ENCODE measurements around the gene OTOG. TPM values are rescaled to one million over a fixed set of nuclear protein-coding genes. Genes with fewer than 3 reads are reported as not detected.

Gene OTOG
- total RNA-seq, 1 donor from 2014 or later = not detected

GRCh38 chr11:17553249-17553546 lies 6.1 kb downstream of the OTOG start:
- H3K9me3 Mint-ChIP-seq = no peaks in the 10 kb centered on the region
- no peak for TF ChIP-seq CTCF (IDR thresholded peaks at IDR 0.05)
- ATAC-seq (ENCODE audit: low read depth) (no peak), DNase-seq (no peak)
- H3K27ac Mint-ChIP-seq = no peak overlapping the region
- POLR2A ChIA-PET = no interaction called here
- intact Hi-C loops (cut with micrococcal nuclease) = no loop called here
- peaks cover 9% of the 10 kb centered on the region for H3K27me3 Mint-ChIP-seq
- H3K4me1 Mint-ChIP-seq = no peaks in the 10 kb centered on the region
- CTCF ChIA-PET = no interaction called here
- H3K4me3 Mint-ChIP-seq = no peak overlapping the region
- no peaks in the 10 kb centered on the region for H3K36me3 Mint-ChIP-seq (ENCODE audit: low read depth)

- H3K9me3 Mint-ChIP-seq = no peaks in the 10 kb centered on the region
- intact Hi-C loops (cut with micrococcal nuclease) = no loop called here
- no peak for TF ChIP-seq CTCF (IDR thresholded peaks at IDR 0.05)
- H3K27ac Mint-ChIP-seq = no peak overlapping the region
- H3K4me1 Mint-ChIP-seq = no peaks in the 10 kb centered on the region
- ChIA-PET CTCF (no interaction called here), POLR2A (no interaction called here)
- no peaks in the 10 kb centered on the region for H3K36me3 Mint-ChIP-seq (ENCODE audit: low read depth)
- DNase-seq (no peak), ATAC-seq (ENCODE audit: low read depth) (no peak)
- H3K4me3 Mint-ChIP-seq = no peak overlapping the region
- H3K27me3 Mint-ChIP-seq = peaks cover 5% of the 10 kb centered on the region
Measured at GRCh38 chr11:17554487-17554886, 7.4 kb downstream of the OTOG start.

- Mint-ChIP-seq H3K4me1 (no peaks in the 10 kb centered on the region), H3K9me3 (no peaks in the 10 kb centered on the region), H3K36me3 (ENCODE audit: low read depth) (no peaks in the 10 kb centered on the region), H3K27me3 (peaks cover 8% of the 10 kb centered on the region), H3K4me3 (no peak overlapping the region), H3K27ac (no peak overlapping the region)
- POLR2A ChIA-PET = no interaction called here
- ATAC-seq (ENCODE audit: low read depth) = no peak
- intact Hi-C loops (cut with micrococcal nuclease) = no loop called here
- no peak for TF ChIP-seq CTCF (IDR thresholded peaks at IDR 0.05)
- CTCF ChIA-PET = no interaction called here
- no peak for DNase-seq
Measured at GRCh38 chr11:17556999-17557398, 9.9 kb downstream of the OTOG start.

GRCh38 chr11:17558025-17558780 lies 11.1 kb downstream of the OTOG start:
- Mint-ChIP-seq H3K4me1 (no peaks in the 10 kb centered on the region), H3K36me3 (ENCODE audit: low read depth) (no peaks in the 10 kb centered on the region), H3K27me3 (peaks cover 8% of the 10 kb centered on the region), H3K9me3 (no peaks in the 10 kb centered on the region), H3K27ac (no peak overlapping the region), H3K4me3 (no peak overlapping the region)
- intact Hi-C loops (cut with micrococcal nuclease) = no loop called here
- ChIA-PET CTCF (no interaction called here), POLR2A (no interaction called here)
- ATAC-seq (ENCODE audit: low read depth) (no peak), DNase-seq (peak; percentile 12)
- TF ChIP-seq CTCF (IDR thresholded peaks at IDR 0.05) = no peak

- ATAC-seq (ENCODE audit: low read depth) (no peak), DNase-seq (no peak)
- CTCF ChIA-PET = no interaction called here
- TF ChIP-seq CTCF (IDR thresholded peaks at IDR 0.05) = no peak
- no peak overlapping the region for H3K27ac Mint-ChIP-seq
- no peaks in the 10 kb centered on the region for H3K4me1 Mint-ChIP-seq
- intact Hi-C loops (cut with micrococcal nuclease) = no loop called here
- POLR2A ChIA-PET = no interaction called here
- no peaks in the 10 kb centered on the region for H3K9me3 Mint-ChIP-seq
- H3K4me3 Mint-ChIP-seq = no peak overlapping the region
- no peaks in the 10 kb centered on the region for H3K36me3 Mint-ChIP-seq (ENCODE audit: low read depth)
- peaks cover 8% of the 10 kb centered on the region for H3K27me3 Mint-ChIP-seq
Measured at GRCh38 chr11:17558916-17559315, 11.9 kb downstream of the OTOG start.

Measured in activated B cell treated with CpG ODN at 0.5 μM for 24 hours (primary cell).